NB4 (cell line): ENCODE data around the gene SLC51B.

Source experiments
- CTCF ChIP-seq: IDR thresholded peaks from one replicate; pipeline ENCODE4 v1.5.1; 2012; ENCODE audit warnings: low read depth, low read length
- POLR2A ChIP-seq: IDR thresholded peaks from 2 replicates; pipeline ENCODE4 v1.6.1; 2011; ENCODE audit warnings: mild to moderate bottlenecking; ENCODE audit not compliant: insufficient read length; ENCODE audit errors: extremely low read depth

DNA sequence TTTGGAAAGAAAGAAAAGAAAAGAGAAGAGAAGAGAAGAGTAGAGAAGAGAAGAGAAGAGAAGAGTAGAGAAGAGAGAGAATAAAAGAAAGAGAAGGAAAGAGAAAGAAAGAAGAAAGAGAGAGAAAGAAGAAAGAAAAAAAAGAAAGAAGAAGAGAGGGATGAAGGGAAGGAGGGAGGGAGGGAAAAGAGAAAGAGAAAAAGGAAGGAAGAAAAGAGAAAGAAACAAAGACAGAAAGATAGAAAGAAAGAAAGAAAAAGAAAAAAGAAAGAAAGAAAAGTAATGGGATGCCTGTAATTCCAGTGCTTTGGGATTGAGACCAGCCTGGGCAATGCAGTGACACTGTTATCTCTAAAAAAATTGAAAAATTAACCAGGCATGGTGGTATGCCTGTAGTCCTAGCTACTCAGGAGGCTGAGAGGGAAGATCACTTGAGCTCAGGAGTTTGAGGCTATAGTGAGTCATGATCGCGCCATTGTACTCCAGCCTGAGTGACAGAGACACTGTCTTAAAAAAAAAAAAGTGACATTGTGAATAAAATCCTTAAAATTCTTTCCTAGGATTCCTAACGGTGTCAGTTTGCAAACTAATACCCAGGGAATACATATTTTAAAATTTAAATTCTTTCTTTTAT, 20.9 kb downstream of the SLC51B start:
- TF ChIP-seq CTCF (no peak), POLR2A (no peak)
